Esophagus squamous epithelium (tissue), 4 donors: ENCODE measurements around the gene ABHD1.

ENCODE experiments used
- CTCF ChIP-seq, 6 experiments: fragments of 450-650 bp in 4 of 6; fragments of 200-600 bp in 2 of 6; sonication (generic) in 2 of 6; IDR thresholded peaks; one replicate each; pipeline ENCODE4 v1.5.1; 2016 to 2019; ENCODE audit warnings: antibody characterized with exemption in 6 of 6, mild to moderate bottlenecking in 4 of 6, moderate library complexity in 4 of 6
- POLR2A ChIP-seq, 4 donors: fragments of 450-650 bp; IDR thresholded peaks; one replicate each; pipeline ENCODE4 v1.6.1; 2017; ENCODE audit warnings: antibody characterized with exemption in 4 of 4, mild to moderate bottlenecking in 4 of 4, moderate library complexity in 3 of 4

DNA sequence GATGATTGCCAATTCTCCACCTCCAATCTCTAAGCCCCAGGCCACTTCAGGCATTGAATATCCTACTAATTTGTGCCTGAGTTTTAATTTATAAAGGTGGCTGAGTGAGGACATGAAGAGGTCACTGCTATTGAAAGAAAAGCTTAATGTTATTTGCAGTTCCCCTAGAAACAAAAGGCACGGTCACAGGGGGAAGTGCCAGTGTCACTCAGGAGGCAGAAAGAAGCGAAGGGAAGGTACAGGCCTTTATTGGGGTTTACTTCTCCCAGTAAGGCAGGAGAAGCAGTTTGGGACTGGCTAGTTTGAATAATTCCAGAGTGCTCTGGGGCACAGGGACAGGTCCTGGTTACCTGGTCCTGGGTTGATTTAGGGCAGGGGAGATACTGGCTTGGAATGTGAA lies 1.7 kb upstream of the ABHD1 start:
- no peak for TF ChIP-seq CTCF (IDR thresholded peaks at IDR 0.05)
- TF ChIP-seq POLR2A (IDR thresholded peaks at IDR 0.05), result no peak
